Upper lobe of left lung (tissue), 6 donors: Measurements from ENCODE around the gene DPP4. TPM values are rescaled to one million over a fixed set of nuclear protein-coding genes. Genes with fewer than 3 reads are reported as not detected.
A peak's percentile ranks its signal among the peaks of the same experiment; 100 is the strongest.

ENCODE experiments used
- ATAC-seq, 2 donors: fragments of 200-7000 bp; cut with Tn5 transposase; one replicate each; pipeline ENCODE4 v1.9.1; 2022; ENCODE audit warnings: mild to moderate bottlenecking in 2 of 2, moderate library complexity in 2 of 2; ENCODE audit not compliant: low FRiP score in 2 of 2
- DNase-seq, 2 donors: peaks; one replicate each; pipeline ENCODE4 v3.0.0-alpha.2; 2019 to 2020
- H3K27ac ChIP-seq, 4 donors: fragments of 200-600 bp; sonication (generic); one replicate each; pipeline ENCODE4 v1.5.1; 2016 to 2019
- H3K27me3 ChIP-seq, 4 donors: fragments of 200-600 bp; sonication (generic); one replicate each; pipeline ENCODE4 v1.5.1; 2017 to 2019
- H3K36me3 ChIP-seq, 4 donors: fragments of 200-600 bp; sonication (generic); one replicate each; pipeline ENCODE4 v1.5.1; 2016 to 2019
- H3K4me1 ChIP-seq, 4 donors: fragments of 200-600 bp; sonication (generic); one replicate each; pipeline ENCODE4 v1.5.1; 2018 to 2019
- H3K4me3 ChIP-seq, 4 donors: fragments of 200-600 bp; sonication (generic); one replicate each; pipeline ENCODE4 v1.5.1; 2017 to 2019; ENCODE audit warnings: mild to moderate bottlenecking in 2 of 4, moderate library complexity in 1 of 4
- H3K9me3 ChIP-seq, 4 donors: fragments of 200-600 bp; sonication (generic); one replicate each; pipeline ENCODE4 v1.5.1; 2018 to 2019
- EP300 ChIP-seq, 4 donors: sonication (generic); formaldehyde crosslinking; IDR thresholded peaks; one replicate each; pipeline ENCODE4 v1.5.1; 2017; ENCODE audit warnings: antibody characterized with exemption in 4 of 4, control low read depth in 2 of 4
- POLR2A ChIP-seq, 4 donors: fragments of 450-650 bp; IDR thresholded peaks; one replicate each; pipeline ENCODE4 v1.5.1; 2016 to 2017; ENCODE audit warnings: antibody characterized with exemption in 4 of 4, mild to moderate bottlenecking in 2 of 4
- POLR2AphosphoS5 ChIP-seq, 2 donors: sonication (generic); formaldehyde crosslinking; IDR thresholded peaks; one replicate each; pipeline ENCODE4 v1.5.1; 2017; ENCODE audit warnings: antibody characterized with exemption in 2 of 2
- WGBS, 2 donors: methylation state at CpG; one replicate each; pipeline ENCODE4 v1.1.5; 2017 to 2018; 5-methylcytosine and 5-hydroxymethylcytosine counted together
- total RNA-seq, 6 donors: library from RNA; depleted of rRNA in 4 of 6; stranded (reverse); fragments of >200 nt in 4 of 6; gene quantifications; one replicate each; pipeline versions ENCODE4 v1.1.0 to v1.2.1, GENCODE V29; 2016 to 2021
- TF ChIP-seq, protein P1 (sequence below), 6 experiments: fragments of 450-650 bp in 4 of 6; fragments of 200-600 bp in 2 of 6; sonication (generic) in 2 of 6; IDR thresholded peaks; one replicate each; pipeline ENCODE4 v1.5.1; 2016 to 2019; ENCODE audit warnings: antibody characterized with exemption in 6 of 6
- donor health status: DM: no; HTN: no; CAD: no; lungs with moderate emphysema.
- donor health status: DM: no; HTN: yes; CAD: no; lungs with severe emphysema.

DPP4 gene
- total RNA-seq, 6 donors from 2014 or later, result 16.4 to 77.3 (median 27.5) TPM

DNA sequence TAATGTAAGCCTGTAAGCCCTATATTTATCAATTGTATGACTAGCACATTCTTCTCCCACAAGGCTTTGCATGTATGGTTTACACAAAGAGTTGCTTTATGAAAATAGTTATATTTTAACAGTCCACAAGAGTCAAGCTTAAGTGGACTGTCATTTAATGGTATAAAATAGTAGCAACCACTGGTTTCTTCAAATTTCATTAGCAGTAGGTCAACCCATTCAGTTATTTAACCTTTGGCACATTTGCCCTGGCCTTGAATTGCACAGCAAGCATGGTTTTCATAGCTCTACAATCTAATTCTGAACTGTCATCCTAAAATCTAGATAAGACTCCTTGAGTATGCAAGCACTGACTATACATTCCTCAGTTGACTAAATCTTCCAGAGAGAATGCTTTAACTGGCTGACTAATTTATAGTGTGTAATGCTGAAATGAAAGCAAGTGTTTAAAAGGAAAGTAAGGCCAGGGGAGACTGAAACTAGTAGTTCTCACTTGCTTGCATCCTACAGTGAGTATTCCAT lies 1.8 kb downstream of the DPP4 start:
- Histone ChIP-seq H3K27ac (peak overlapping the region in 1 of 4 donors; percentile 85), H3K9me3 (no peaks in the 10 kb centered on the region), H3K4me3 (peak overlapping the region in 3 of 4 donors; percentile 56 to 60 (median 57)), H3K4me1 (peaks cover 14 to 41% (median 20%) of the 10 kb centered on the region in 4 donors), H3K27me3 (peaks cover 0 to 7% (median 0%) of the 10 kb centered on the region in 4 donors), H3K36me3 (no peaks in the 10 kb centered on the region)
- DNase-seq (no peak), ATAC-seq (no peak)
- TF ChIP-seq, protein P1, sequence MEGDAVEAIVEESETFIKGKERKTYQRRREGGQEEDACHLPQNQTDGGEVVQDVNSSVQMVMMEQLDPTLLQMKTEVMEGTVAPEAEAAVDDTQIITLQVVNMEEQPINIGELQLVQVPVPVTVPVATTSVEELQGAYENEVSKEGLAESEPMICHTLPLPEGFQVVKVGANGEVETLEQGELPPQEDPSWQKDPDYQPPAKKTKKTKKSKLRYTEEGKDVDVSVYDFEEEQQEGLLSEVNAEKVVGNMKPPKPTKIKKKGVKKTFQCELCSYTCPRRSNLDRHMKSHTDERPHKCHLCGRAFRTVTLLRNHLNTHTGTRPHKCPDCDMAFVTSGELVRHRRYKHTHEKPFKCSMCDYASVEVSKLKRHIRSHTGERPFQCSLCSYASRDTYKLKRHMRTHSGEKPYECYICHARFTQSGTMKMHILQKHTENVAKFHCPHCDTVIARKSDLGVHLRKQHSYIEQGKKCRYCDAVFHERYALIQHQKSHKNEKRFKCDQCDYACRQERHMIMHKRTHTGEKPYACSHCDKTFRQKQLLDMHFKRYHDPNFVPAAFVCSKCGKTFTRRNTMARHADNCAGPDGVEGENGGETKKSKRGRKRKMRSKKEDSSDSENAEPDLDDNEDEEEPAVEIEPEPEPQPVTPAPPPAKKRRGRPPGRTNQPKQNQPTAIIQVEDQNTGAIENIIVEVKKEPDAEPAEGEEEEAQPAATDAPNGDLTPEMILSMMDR (IDR thresholded peaks at IDR 0.05), result no peak
- TF ChIP-seq EP300 (IDR thresholded peaks at IDR 0.05) (no peak), POLR2A (IDR thresholded peaks at IDR 0.05) (no peak), POLR2AphosphoS5 (IDR thresholded peaks at IDR 0.05) (no peak)

DNA sequence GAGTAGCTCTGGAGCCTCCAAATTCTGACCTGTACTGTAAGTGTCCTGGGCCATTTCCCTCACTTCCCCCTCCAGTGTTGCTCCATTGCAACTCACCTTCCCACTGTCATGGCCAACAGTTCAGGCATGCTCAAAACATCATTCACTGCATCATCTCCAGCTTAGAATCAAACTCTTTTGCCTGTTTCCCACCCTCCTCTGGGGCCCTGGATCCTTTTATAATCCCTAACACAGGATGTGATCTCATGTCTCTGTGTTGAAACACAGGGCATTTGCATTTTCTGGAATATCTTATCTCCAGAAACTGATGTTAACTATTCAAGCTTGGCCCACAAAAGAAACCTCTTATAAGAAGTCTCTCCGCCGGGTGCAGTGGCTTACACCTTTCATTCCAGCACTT lies 3.0 kb downstream of the DPP4 start:
- Histone ChIP-seq H3K9me3 (no peaks in the 10 kb centered on the region), H3K36me3 (no peaks in the 10 kb centered on the region), H3K4me3 (no peak overlapping the region), H3K4me1 (peaks cover 14 to 41% (median 20%) of the 10 kb centered on the region in 4 donors), H3K27ac (peak overlapping the region in 1 of 4 donors; percentile 4), H3K27me3 (peaks cover 0 to 7% (median 0%) of the 10 kb centered on the region in 4 donors)
- no peak for ATAC-seq
- DNase-seq, result no peak
- WGBS, 2 donors, result 77 to 84% methylated on average over 2 of the region's 2 CpGs
- TF ChIP-seq POLR2A (IDR thresholded peaks at IDR 0.05) (no peak), POLR2AphosphoS5 (IDR thresholded peaks at IDR 0.05) (no peak), EP300 (IDR thresholded peaks at IDR 0.05) (no peak)
- TF ChIP-seq, protein P1 (IDR thresholded peaks at IDR 0.05), result no peak

DNA sequence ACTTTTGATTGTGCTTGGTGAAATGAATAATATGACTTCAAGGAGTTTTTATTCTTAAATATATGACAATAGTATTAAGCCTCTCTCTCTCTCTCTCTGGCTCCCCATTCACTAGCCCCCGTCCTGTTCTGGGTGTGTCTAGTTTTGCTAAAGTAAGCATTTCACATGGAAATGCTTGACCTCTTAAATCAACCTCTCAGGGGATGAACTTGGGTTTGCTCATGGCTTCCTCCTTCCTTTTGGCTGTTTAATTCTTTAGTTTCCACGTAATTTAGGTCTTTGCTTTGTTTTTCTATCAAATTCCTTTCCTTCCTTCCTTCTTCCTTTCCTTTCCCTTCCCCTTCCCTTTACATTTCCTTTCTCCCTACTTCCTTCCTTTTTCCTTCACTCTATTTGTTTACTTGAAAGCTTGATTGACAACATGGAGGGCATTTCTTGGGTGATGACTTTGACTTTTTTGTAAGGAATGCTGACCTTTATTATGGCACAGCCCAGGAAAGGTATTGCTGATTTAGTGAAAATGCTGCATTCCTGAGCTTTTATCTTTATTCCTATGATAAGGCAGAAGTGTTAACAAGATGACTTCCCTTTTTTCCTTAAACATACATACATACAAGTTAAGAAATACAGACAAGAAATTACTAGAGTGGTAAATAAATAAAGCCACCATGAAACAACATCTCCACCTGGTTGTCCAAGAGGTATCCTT lies 3.6 kb downstream of the DPP4 start:
- Histone ChIP-seq H3K27ac (no peak overlapping the region), H3K27me3 (peaks cover 0 to 7% (median 0%) of the 10 kb centered on the region in 4 donors), H3K4me3 (no peak overlapping the region), H3K36me3 (no peaks in the 10 kb centered on the region), H3K4me1 (peaks cover 14 to 35% (median 20%) of the 10 kb centered on the region in 4 donors), H3K9me3 (no peaks in the 10 kb centered on the region)
- DNase-seq (no peak), ATAC-seq (no peak)
- WGBS, 2 donors, result 43 to 48% methylated on average over 2 of the region's 2 CpGs
- TF ChIP-seq POLR2AphosphoS5 (IDR thresholded peaks at IDR 0.05) (no peak), POLR2A (IDR thresholded peaks at IDR 0.05) (no peak), EP300 (IDR thresholded peaks at IDR 0.05) (no peak)
- TF ChIP-seq, protein P1 (IDR thresholded peaks at IDR 0.05), result no peak

DNA sequence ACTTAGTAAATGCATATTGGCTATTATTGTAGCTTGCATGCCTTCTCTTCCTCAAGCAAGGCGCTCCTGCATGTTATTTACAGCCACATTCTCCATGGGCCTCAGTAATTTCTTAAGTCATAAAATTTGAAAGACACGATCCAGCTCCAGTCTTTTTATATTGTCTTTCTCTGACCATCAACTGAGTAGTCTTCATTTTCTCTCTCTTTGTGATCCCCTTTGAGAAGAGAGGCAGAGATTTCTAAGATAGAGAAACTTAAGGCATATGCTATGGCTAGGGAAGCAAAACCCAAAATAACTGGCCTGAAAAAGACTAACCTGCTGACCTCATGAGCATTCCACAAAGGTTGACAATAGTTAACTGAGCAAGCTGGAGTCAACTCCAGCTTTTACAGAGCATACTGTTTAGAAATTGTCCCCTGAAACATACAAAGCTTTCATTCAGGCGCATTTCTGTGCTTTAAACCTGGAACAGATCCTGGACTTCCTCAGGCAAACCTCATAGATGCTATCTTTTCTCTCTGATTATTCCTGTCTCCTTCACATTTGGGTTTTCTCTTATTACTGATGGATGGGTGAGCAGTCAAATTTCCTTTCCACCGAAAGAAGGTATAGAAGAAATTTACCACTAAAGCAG lies 4.6 kb downstream of the DPP4 start:
- Histone ChIP-seq H3K27ac (no peak overlapping the region), H3K36me3 (no peaks in the 10 kb centered on the region), H3K9me3 (no peaks in the 10 kb centered on the region), H3K4me3 (no peak overlapping the region), H3K4me1 (peaks cover 11 to 25% (median 13%) of the 10 kb centered on the region in 4 donors), H3K27me3 (peaks cover 0 to 7% (median 0%) of the 10 kb centered on the region in 4 donors)
- WGBS, 2 donors, result 82 to 83% methylated on average over 4 of the region's 4 CpGs
- DNase-seq (no peak), ATAC-seq (no peak)
- TF ChIP-seq, protein P1 (IDR thresholded peaks at IDR 0.05), result no peak
- TF ChIP-seq POLR2AphosphoS5 (IDR thresholded peaks at IDR 0.05), result no peak
- TF ChIP-seq POLR2A (IDR thresholded peaks at IDR 0.05), result no peak
- no peak for TF ChIP-seq EP300 (IDR thresholded peaks at IDR 0.05)
